Adrenal gland (tissue), 5 donors: ENCODE measurements around the gene ZKSCAN3.

ENCODE experiments used
- POLR2A ChIP-seq, 2 donors: fragments of 450-650 bp; IDR thresholded peaks; one replicate each; pipeline ENCODE4 v1.6.1; 2017; ENCODE audit warnings: antibody characterized with exemption in 2 of 2, mild to moderate bottlenecking in 2 of 2, moderate library complexity in 1 of 2
- TF ChIP-seq, protein P1 (sequence below), 6 experiments: fragments of 450-650 bp in 4 of 6; fragments of 200-600 bp in 2 of 6; sonication (generic) in 1 of 6; IDR thresholded peaks; 1 replicate in 5 of 6; 2 replicates in 1 of 6; pipeline versions ENCODE4 v1.5.1 to v1.8.0; 2016 to 2021; ENCODE audit warnings: antibody characterized with exemption in 6 of 6, mild to moderate bottlenecking in 2 of 6, moderate library complexity in 1 of 6
- donor health status: DM: no; HTN: no; CAD: no.

DNA sequence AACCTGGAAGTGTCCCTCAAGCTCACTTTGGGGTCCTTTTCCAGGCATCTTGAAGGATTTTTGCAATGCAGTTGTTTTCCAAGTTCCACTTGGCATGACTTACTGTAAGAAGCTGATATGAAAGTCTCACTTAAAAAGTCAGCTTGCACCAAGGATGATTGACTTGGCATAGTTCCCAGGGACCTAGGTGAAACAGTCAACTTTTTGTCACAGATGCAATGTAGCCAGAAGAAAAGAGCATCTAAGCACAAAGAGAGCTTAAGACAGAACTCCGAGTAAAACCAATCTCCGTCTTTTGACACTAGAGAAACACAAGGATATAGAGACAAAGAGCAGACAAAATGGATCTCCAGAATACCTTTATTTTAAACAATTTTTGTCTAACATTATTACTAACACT is 52.5 kb downstream of the ZKSCAN3 start:
- TF ChIP-seq, protein P1, sequence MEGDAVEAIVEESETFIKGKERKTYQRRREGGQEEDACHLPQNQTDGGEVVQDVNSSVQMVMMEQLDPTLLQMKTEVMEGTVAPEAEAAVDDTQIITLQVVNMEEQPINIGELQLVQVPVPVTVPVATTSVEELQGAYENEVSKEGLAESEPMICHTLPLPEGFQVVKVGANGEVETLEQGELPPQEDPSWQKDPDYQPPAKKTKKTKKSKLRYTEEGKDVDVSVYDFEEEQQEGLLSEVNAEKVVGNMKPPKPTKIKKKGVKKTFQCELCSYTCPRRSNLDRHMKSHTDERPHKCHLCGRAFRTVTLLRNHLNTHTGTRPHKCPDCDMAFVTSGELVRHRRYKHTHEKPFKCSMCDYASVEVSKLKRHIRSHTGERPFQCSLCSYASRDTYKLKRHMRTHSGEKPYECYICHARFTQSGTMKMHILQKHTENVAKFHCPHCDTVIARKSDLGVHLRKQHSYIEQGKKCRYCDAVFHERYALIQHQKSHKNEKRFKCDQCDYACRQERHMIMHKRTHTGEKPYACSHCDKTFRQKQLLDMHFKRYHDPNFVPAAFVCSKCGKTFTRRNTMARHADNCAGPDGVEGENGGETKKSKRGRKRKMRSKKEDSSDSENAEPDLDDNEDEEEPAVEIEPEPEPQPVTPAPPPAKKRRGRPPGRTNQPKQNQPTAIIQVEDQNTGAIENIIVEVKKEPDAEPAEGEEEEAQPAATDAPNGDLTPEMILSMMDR (IDR thresholded peaks at IDR 0.05): no peak
- no peak for TF ChIP-seq POLR2A (IDR thresholded peaks at IDR 0.05)
